ENCODE results near the gene SH3PXD2A.

SH3PXD2A gene

DNA sequence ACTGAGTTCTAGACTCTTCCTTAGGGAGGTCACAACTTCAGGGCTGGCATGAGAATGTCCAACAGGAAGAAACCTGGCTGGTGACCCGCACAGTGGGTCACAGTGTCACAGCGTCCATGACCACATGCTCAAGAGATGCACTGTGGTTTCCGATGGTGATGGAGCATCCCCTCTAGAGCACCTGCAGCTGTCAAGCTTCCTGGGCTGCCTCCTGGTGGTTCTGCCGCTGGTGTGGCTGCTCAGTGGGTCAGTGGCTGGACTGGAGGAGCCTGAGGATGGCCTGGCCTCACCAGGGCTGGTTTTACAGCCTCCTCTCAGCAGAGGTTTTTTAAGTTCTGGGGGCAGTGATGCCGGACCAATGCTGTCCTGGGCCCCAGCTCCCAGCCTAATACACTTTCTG, 149.3 kb downstream of the SH3PXD2A start:
- no peak for DNase-seq (ENCODE audit: low spot score in 2 of 2)
- in situ Hi-C loops (cut with MboI; ENCODE audit: low sequenced_read_pairs) = loop anchor here (25.0 kb wide), 1 partner anchor 506 kb away; no protein-coding TSS in a partner anchor
- no peaks in the 10 kb centered on the region for H3K4me1 ChIP-seq
- no peaks in the 10 kb centered on the region for H3K27me3 ChIP-seq (ENCODE audit: low read depth)
- no peak overlapping the region for H3K4me3 ChIP-seq
- H3K36me3 ChIP-seq (replicated peaks) = no peaks in the 10 kb centered on the region
- no peaks in the 10 kb centered on the region for H3K9me3 ChIP-seq

- no peaks in the 10 kb centered on the region for H3K36me3 ChIP-seq (replicated peaks)
- H3K4me3 ChIP-seq = no peak overlapping the region
- in situ Hi-C loops (cut with MboI; ENCODE audit: low sequenced_read_pairs) = loop anchor here (25.0 kb wide), 1 partner anchor 508 kb away; no protein-coding TSS in a partner anchor
- no peaks in the 10 kb centered on the region for H3K4me1 ChIP-seq
- H3K9me3 ChIP-seq = no peaks in the 10 kb centered on the region
- no peak for DNase-seq (ENCODE audit: low spot score in 2 of 2)
- no peaks in the 10 kb centered on the region for H3K27me3 ChIP-seq (ENCODE audit: low read depth)
Measured at GRCh38 chr10:103703941-103704919, 151.1 kb downstream of the SH3PXD2A start.

- H3K27me3 ChIP-seq (ENCODE audit: low read depth) = no peaks in the 10 kb centered on the region
- H3K4me3 ChIP-seq = no peak overlapping the region
- H3K4me1 ChIP-seq = peaks cover 5% of the 10 kb centered on the region; the same call in 1 of the 2 replicates
- DNase-seq (ENCODE audit: low spot score in 2 of 2) = no peak
- H3K36me3 ChIP-seq (replicated peaks) = no peaks in the 10 kb centered on the region
- H3K9me3 ChIP-seq = no peaks in the 10 kb centered on the region
- in situ Hi-C loops (cut with MboI; ENCODE audit: low sequenced_read_pairs) = loop anchor here (25.0 kb wide), 1 partner anchor 511 kb away; no protein-coding TSS in a partner anchor
Measured at GRCh38 chr10:103701380-103702222, 153.8 kb downstream of the SH3PXD2A start.

DNA sequence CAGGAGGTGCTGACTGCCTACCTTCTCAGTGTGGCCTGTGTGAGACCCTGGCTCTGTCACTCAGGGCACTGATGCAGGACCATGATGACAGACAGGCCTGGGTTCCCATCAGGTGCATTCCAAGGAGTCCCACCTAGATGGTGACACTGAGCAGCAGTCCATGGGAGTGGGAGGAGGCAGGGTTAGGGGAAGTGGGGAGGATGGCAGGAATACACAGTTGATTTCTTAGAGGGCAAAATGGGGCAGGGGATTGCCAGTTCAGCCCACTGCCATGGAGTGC, 155.0 kb downstream of the SH3PXD2A start:
- Histone ChIP-seq H3K27me3 (ENCODE audit: low read depth) (no peaks in the 10 kb centered on the region), H3K4me1 (peaks cover 9% of the 10 kb centered on the region; the same call in 1 of the 2 replicates), H3K36me3 (replicated peaks) (no peaks in the 10 kb centered on the region), H3K4me3 (no peak overlapping the region), H3K9me3 (no peaks in the 10 kb centered on the region)
- no peak for DNase-seq (ENCODE audit: low spot score in 2 of 2)
- in situ Hi-C loops (cut with MboI; ENCODE audit: low sequenced_read_pairs) = loop anchor here (25.0 kb wide), 1 partner anchor 512 kb away; no protein-coding TSS in a partner anchor

DNA sequence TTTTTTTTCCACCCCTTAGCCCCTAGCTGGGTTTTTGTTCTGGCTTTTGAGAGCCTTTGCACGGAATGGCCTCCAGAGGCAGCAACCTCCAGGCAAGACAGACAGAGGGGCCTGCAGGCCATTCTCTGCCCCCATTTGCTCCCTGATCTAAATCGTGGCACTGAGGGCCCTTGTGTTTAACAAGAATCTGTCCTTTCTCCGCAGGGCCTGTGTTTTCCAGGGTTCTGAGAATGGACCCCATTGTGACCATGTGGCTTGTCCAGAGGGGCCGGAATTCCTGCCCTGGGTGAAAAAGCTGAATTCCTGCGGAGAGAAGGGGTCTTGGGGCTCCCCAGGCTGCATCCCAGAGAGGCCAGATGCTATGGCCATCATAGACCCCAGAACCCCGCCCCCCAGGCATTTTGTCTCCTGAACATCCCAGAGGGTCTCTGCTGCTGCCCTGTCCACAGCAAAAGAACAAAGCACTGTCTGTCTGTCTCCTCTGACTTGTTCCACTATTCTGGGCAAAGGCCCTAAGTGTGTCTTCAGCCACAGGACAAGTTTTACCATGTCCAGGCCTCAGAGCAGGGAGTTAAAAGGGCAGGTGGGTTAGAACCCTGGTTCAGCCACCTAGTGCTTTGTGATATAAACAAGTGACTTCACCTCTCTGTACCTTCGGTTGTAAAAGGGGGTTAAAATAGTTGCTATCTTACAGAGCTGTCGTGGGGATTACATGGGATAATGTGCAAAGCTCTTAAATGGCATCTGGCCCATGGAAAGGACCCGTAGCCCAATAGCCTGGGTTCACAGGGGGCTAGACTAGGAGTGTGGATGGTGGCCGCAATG, 155.6 kb downstream of the SH3PXD2A start:
- Histone ChIP-seq H3K27me3 (ENCODE audit: low read depth) (no peaks in the 10 kb centered on the region), H3K4me3 (no peak overlapping the region), H3K4me1 (peaks cover 9% of the 10 kb centered on the region; the same call in 1 of the 2 replicates), H3K36me3 (replicated peaks) (no peaks in the 10 kb centered on the region), H3K9me3 (no peaks in the 10 kb centered on the region)
- in situ Hi-C loops (cut with MboI; ENCODE audit: low sequenced_read_pairs) = loop anchor here (25.0 kb wide), 1 partner anchor 512 kb away; no protein-coding TSS in a partner anchor
- no peak for DNase-seq (ENCODE audit: low spot score in 2 of 2)

DNA sequence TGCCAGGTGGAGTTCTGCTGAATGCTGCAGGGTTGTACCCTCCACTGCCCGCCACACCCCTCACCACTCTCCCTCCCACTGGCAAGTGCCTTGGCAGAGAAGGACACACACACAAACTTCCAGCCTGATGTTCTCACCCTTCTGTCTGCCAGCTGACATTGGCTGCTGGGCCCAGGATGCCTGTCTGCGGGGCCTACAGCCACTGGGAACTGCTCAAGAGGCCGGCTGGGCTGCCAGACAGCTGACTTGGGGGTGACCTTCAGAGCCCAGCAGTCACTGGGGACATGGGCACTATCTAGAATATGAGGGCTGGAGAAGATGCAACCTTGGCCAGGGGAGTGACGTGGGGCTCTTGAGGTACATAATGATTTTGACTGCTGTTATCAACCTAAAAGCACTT, 157.1 kb downstream of the SH3PXD2A start:
- no peaks in the 10 kb centered on the region for H3K9me3 ChIP-seq
- no peak for DNase-seq (ENCODE audit: low spot score in 2 of 2)
- no peaks in the 10 kb centered on the region for H3K36me3 ChIP-seq (replicated peaks)
- H3K4me1 ChIP-seq = peaks cover 9% of the 10 kb centered on the region; the same call in 1 of the 2 replicates
- no peak overlapping the region for H3K4me3 ChIP-seq
- in situ Hi-C loops (cut with MboI; ENCODE audit: low sequenced_read_pairs) = no loop called here
- H3K27me3 ChIP-seq (ENCODE audit: low read depth) = peaks cover 6% of the 10 kb centered on the region

DNA sequence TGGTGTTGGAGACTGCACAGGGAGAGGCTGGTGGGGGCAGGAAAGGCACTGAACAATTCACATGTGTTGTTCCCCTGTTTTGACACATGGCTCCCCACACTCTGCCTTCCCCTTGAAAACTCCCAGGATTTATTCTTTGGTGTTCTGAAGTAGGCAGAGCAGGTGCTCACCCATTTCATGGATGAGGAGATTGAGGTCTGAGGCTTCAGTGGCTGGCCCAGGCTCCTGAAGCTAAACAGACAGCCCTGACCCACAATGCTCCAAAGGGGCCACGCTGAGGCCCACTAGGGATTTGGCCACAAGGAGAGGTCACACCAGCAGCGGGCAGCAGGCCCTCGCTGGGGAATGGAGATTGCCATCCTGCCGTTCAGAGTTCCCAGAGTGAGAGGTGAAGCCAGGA, 157.6 kb downstream of the SH3PXD2A start:
- H3K4me1 ChIP-seq = peaks cover 9% of the 10 kb centered on the region; the same call in 1 of the 2 replicates
- in situ Hi-C loops (cut with MboI; ENCODE audit: low sequenced_read_pairs) = no loop called here

DNA sequence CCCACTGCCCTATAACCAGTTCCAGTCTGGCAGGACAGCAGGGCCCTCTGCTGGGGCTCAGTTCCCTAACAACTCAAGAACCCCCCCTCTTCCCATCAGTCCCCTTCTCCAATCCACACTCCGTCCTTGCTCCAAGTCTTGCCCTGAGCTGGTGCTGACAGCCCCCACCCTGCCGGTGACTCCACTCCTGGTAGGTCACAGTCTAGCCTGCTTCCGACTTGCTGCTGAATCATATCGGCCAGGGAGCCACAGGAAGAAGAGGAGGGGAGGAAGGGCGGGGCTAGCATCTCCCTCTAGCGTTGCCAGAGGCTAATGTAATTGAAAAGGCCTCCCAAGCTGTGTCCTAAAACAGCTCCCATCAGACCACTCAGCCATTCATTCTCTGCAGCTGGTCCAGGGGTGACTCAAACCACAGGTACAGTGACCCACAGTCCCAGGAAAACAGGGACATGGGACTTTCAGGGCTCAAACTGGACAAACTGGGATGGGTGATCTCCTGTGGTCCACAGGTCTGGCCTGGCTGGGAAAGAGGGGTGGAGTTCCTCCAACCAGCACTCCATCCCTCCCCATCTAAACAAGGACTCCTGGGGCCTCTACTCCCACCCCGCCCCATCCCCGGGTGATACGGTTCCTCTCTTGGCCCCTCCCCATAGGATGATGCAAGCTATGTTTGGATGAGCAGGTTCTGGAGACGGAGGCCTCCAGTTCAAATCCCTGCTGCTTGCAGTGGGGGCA, 158.8 kb downstream of the SH3PXD2A start:
- no peak overlapping the region for H3K4me3 ChIP-seq
- H3K9me3 ChIP-seq = no peaks in the 10 kb centered on the region
- no peaks in the 10 kb centered on the region for H3K36me3 ChIP-seq (replicated peaks)
- peaks cover 11% of the 10 kb centered on the region; the same call in 1 of the 2 replicates for H3K4me1 ChIP-seq
- in situ Hi-C loops (cut with MboI; ENCODE audit: low sequenced_read_pairs) = no loop called here
- peaks cover 6% of the 10 kb centered on the region for H3K27me3 ChIP-seq (ENCODE audit: low read depth)
- peak; percentile 29 to 65 for DNase-seq (ENCODE audit: low spot score in 2 of 2)

More for the DNA sequence above, 157.6 kb downstream of the SH3PXD2A start:
- no peak for DNase-seq (ENCODE audit: low spot score in 2 of 2)
- peaks cover 6% of the 10 kb centered on the region for H3K27me3 ChIP-seq (ENCODE audit: low read depth)
- H3K36me3 ChIP-seq (replicated peaks) = no peaks in the 10 kb centered on the region
- H3K9me3 ChIP-seq = no peaks in the 10 kb centered on the region
- H3K4me3 ChIP-seq = no peak overlapping the region

DNA sequence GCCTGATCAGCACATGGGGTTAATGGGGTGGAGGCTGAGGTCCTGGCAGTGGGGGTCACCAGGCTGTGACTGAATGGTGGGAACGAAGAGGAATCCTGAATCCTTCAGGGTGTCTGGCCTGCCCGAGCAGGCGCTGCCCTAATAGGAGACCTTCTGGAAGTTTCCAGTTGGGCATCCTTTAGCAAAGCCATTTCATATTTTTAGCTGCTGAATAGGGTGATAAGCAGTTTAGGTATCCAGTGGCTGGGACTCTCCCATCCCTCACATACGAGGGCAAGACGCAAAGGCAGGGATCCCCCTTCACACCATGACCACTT, 159.3 kb downstream of the SH3PXD2A start:
- DNase-seq (ENCODE audit: low spot score in 2 of 2) = no peak
- H3K36me3 ChIP-seq (replicated peaks) = no peaks in the 10 kb centered on the region
- in situ Hi-C loops (cut with MboI; ENCODE audit: low sequenced_read_pairs) = no loop called here
- peaks cover 6% of the 10 kb centered on the region for H3K27me3 ChIP-seq (ENCODE audit: low read depth)
- peaks cover 11% of the 10 kb centered on the region; the same call in 1 of the 2 replicates for H3K4me1 ChIP-seq
- H3K9me3 ChIP-seq = no peaks in the 10 kb centered on the region
- H3K4me3 ChIP-seq = no peak overlapping the region

GRCh38 chr10:103695584-103696005, 159.8 kb downstream of the SH3PXD2A start:
- Histone ChIP-seq H3K9me3 (no peaks in the 10 kb centered on the region), H3K4me1 (peaks cover 11% of the 10 kb centered on the region; the same call in 1 of the 2 replicates), H3K27me3 (ENCODE audit: low read depth) (peaks cover 6% of the 10 kb centered on the region), H3K4me3 (no peak overlapping the region), H3K36me3 (replicated peaks) (no peaks in the 10 kb centered on the region)
- in situ Hi-C loops (cut with MboI; ENCODE audit: low sequenced_read_pairs) = no loop called here
- DNase-seq (ENCODE audit: low spot score in 2 of 2) = no peak

DNA sequence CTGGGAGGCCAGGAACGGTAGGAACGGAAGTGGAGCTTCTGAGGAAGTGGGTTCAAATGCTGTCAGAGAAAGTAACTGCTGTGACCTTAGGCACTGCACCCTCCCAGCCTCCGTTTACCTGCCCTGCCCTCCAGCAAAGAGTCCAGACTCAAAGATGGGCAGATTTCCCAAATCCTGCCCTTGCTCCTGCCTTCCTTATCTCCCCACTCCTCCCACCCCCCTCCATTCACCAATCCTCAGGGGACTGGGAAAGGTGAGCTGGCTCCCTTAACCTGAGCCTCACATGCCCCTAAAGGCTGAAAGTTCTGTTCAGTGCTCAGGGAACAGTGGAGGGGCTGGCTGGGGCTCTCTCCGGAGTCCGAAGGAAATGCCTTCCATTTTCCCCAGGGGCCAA, 161.6 kb downstream of the SH3PXD2A start:
- in situ Hi-C loops (cut with MboI; ENCODE audit: low sequenced_read_pairs) = no loop called here
- Histone ChIP-seq H3K9me3 (no peaks in the 10 kb centered on the region), H3K27me3 (ENCODE audit: low read depth) (peaks cover 6% of the 10 kb centered on the region), H3K36me3 (replicated peaks) (no peaks in the 10 kb centered on the region), H3K4me3 (no peak overlapping the region), H3K4me1 (peaks cover 11% of the 10 kb centered on the region; the same call in 1 of the 2 replicates)
- DNase-seq (ENCODE audit: low spot score in 2 of 2) = no peak

- H3K4me3 ChIP-seq = peak overlapping the region; percentile 32
- peaks cover 6% of the 10 kb centered on the region for H3K27me3 ChIP-seq (ENCODE audit: low read depth)
- no peaks in the 10 kb centered on the region for H3K36me3 ChIP-seq (replicated peaks)
- no peaks in the 10 kb centered on the region for H3K9me3 ChIP-seq
- in situ Hi-C loops (cut with MboI; ENCODE audit: low sequenced_read_pairs) = no loop called here
- DNase-seq (ENCODE audit: low spot score in 2 of 2) = peak in 1 of 2 experiments; percentile 46
- peaks cover 11% of the 10 kb centered on the region; the same call in 1 of the 2 replicates for H3K4me1 ChIP-seq
Measured at GRCh38 chr10:103692952-103693811, 162.2 kb downstream of the SH3PXD2A start.

All from HAP-1 (cell line).